Measurements from ENCODE around the gene GMIP. TPM values are rescaled to one million over a fixed set of nuclear protein-coding genes. Genes with fewer than 3 reads are reported as not detected.

GMIP gene
- total and polyA plus RNA-seq, 4 donors, result 0.89 to 6.5 (median 4.3) TPM

DNA sequence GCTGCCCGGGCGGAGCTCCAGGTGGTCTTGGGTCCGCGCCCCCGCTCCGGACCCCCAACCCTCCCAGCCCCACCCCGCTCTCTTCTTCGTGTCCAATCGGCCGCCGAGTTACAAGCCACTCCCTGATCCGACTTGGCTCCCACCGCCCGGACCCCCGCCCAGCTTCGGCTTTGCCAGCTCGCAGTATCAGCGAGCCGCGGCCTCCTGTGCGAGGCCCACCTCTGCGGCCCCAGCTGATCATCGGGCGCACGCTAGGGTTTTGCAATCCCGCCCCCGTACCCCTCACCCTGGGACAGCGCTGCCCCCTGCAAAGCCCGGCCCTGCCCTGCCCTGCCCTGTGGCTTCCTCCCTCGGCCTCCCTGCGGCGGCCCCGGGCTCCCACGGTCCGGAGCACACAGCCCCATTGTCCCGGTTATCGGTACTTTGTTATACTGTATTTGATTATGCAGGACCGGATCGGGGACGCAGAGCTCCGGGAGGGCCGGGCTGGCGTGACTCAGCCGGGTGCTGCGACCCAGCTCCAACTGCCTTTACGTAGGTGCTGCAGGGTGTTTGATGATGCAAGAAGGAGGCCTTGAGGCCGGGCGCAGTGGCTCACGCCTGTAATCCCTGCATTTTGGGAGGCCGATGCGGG lies 14.8 kb downstream of the GMIP start:
- Histone ChIP-seq H3K27ac (ENCODE audit: low read depth in 1 of 2, low read length in 2 of 2) (peak overlapping the region in 1 of 2 donors; percentile 28), H3K4me3 (ENCODE audit: low read depth in 1 of 3, low read length in 3 of 3) (peak overlapping the region in 1 of 3 donors; percentile 44), H3K27me3 (ENCODE audit: control insufficient read depth in 4 of 4, insufficient read depth in 4 of 4, low read length in 3 of 4) (peaks cover 0 to 2% (median 0%) of the 10 kb centered on the region in 4 donors), H3K36me3 (ENCODE audit: control insufficient read depth in 4 of 4, insufficient read depth in 3 of 4, low read depth in 1 of 4, low read length in 3 of 4) (peaks cover 0 to 3% (median 0%) of the 10 kb centered on the region in 4 donors), H3K4me1 (ENCODE audit: control insufficient read depth in 4 of 4, insufficient read depth in 4 of 4, low read length in 3 of 4) (peaks cover 0 to 8% (median 3%) of the 10 kb centered on the region in 4 donors), H3K9me3 (ENCODE audit: control insufficient read depth in 4 of 4, low read length in 3 of 4) (no peaks in the 10 kb centered on the region), H3K9ac (ENCODE audit: low read depth in 1 of 2, low read length in 2 of 2) (no peak overlapping the region)
- DNase-seq (ENCODE audit: low spot score), result no peak
- 16% methylated on average over 51 of the region's 51 CpGs for WGBS
- no peak for TF ChIP-seq SP1 (IDR thresholded peaks at IDR 0.05)
- TF ChIP-seq EGR1 (IDR thresholded peaks at IDR 0.05; ENCODE audit: low read depth in 2 of 2), result no peak
- no peak for TF ChIP-seq FOXA1 (IDR thresholded peaks at IDR 0.05)
- TF ChIP-seq GABPA (IDR thresholded peaks at IDR 0.05 in 1 of 2, conservative IDR thresholded peaks at IDR 0.05 in 1 of 2), result no peak
- no peak for TF ChIP-seq NR2F2 (IDR thresholded peaks at IDR 0.05)
- TF ChIP-seq RAD21 (IDR thresholded peaks at IDR 0.05), result no peak
- no peak for TF ChIP-seq RXRA (IDR thresholded peaks at IDR 0.05)
- TF ChIP-seq, protein P1, sequence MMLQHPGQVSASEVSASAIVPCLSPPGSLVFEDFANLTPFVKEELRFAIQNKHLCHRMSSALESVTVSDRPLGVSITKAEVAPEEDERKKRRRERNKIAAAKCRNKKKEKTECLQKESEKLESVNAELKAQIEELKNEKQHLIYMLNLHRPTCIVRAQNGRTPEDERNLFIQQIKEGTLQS (IDR thresholded peaks at IDR 0.05), result no peak
- TF ChIP-seq HNF4G (IDR thresholded peaks at IDR 0.05), result no peak
- TF ChIP-seq HNF4A (conservative IDR thresholded peaks at IDR 0.05), result no peak
- no peak for TF ChIP-seq YY1 (IDR thresholded peaks at IDR 0.05)
- TF ChIP-seq, protein P2, sequence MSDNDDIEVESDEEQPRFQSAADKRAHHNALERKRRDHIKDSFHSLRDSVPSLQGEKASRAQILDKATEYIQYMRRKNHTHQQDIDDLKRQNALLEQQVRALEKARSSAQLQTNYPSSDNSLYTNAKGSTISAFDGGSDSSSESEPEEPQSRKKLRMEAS (IDR thresholded peaks at IDR 0.05), result no peak
- TF ChIP-seq, protein P3, sequence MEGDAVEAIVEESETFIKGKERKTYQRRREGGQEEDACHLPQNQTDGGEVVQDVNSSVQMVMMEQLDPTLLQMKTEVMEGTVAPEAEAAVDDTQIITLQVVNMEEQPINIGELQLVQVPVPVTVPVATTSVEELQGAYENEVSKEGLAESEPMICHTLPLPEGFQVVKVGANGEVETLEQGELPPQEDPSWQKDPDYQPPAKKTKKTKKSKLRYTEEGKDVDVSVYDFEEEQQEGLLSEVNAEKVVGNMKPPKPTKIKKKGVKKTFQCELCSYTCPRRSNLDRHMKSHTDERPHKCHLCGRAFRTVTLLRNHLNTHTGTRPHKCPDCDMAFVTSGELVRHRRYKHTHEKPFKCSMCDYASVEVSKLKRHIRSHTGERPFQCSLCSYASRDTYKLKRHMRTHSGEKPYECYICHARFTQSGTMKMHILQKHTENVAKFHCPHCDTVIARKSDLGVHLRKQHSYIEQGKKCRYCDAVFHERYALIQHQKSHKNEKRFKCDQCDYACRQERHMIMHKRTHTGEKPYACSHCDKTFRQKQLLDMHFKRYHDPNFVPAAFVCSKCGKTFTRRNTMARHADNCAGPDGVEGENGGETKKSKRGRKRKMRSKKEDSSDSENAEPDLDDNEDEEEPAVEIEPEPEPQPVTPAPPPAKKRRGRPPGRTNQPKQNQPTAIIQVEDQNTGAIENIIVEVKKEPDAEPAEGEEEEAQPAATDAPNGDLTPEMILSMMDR (IDR thresholded peaks at IDR 0.05; ENCODE audit: low read depth, low read length, missing input control), result no peak
- no peak for TF ChIP-seq FOXA2 (IDR thresholded peaks at IDR 0.05)
- TF ChIP-seq, protein P4, sequence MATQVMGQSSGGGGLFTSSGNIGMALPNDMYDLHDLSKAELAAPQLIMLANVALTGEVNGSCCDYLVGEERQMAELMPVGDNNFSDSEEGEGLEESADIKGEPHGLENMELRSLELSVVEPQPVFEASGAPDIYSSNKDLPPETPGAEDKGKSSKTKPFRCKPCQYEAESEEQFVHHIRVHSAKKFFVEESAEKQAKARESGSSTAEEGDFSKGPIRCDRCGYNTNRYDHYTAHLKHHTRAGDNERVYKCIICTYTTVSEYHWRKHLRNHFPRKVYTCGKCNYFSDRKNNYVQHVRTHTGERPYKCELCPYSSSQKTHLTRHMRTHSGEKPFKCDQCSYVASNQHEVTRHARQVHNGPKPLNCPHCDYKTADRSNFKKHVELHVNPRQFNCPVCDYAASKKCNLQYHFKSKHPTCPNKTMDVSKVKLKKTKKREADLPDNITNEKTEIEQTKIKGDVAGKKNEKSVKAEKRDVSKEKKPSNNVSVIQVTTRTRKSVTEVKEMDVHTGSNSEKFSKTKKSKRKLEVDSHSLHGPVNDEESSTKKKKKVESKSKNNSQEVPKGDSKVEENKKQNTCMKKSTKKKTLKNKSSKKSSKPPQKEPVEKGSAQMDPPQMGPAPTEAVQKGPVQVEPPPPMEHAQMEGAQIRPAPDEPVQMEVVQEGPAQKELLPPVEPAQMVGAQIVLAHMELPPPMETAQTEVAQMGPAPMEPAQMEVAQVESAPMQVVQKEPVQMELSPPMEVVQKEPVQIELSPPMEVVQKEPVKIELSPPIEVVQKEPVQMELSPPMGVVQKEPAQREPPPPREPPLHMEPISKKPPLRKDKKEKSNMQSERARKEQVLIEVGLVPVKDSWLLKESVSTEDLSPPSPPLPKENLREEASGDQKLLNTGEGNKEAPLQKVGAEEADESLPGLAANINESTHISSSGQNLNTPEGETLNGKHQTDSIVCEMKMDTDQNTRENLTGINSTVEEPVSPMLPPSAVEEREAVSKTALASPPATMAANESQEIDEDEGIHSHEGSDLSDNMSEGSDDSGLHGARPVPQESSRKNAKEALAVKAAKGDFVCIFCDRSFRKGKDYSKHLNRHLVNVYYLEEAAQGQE (IDR thresholded peaks at IDR 0.05), result no peak
- TF ChIP-seq JUND (IDR thresholded peaks at IDR 0.05), result no peak
- TF ChIP-seq TAF1 (conservative IDR thresholded peaks at IDR 0.05), result no peak
- TF ChIP-seq, protein P5, sequence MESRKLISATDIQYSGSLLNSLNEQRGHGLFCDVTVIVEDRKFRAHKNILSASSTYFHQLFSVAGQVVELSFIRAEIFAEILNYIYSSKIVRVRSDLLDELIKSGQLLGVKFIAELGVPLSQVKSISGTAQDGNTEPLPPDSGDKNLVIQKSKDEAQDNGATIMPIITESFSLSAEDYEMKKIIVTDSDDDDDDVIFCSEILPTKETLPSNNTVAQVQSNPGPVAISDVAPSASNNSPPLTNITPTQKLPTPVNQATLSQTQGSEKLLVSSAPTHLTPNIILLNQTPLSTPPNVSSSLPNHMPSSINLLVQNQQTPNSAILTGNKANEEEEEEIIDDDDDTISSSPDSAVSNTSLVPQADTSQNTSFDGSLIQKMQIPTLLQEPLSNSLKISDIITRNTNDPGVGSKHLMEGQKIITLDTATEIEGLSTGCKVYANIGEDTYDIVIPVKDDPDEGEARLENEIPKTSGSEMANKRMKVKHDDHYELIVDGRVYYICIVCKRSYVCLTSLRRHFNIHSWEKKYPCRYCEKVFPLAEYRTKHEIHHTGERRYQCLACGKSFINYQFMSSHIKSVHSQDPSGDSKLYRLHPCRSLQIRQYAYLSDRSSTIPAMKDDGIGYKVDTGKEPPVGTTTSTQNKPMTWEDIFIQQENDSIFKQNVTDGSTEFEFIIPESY (IDR thresholded peaks at IDR 0.05), result no peak

Measured in liver (tissue), 9 donors.